Stimulated activated CD8-positive, alpha-beta memory T cell treated with anti-CD3 and anti-CD28 coated beads, Interleukin-4, amount 100 ng/mL, for 4 hours (primary cell): ENCODE results near the gene SELENOO.
A peak's percentile ranks its signal among the peaks of the same experiment; 100 is the strongest.
"Not testable (repeated sequence)": the region's sequence is repeated elsewhere in the genome, so short reads cannot be mapped to it uniquely, and the experiment has no call there.

Experiments used
- DNase-seq, 2 donors: peaks; one replicate each; pipeline ENCODE4 v3.0.0-alpha.2; 2020; ENCODE audit warnings: low read depth in 2 of 2, low spot score in 1 of 2

SELENOO gene

GRCh38 chr22:50200461-50201190, at the start of gene SELENOO:
TSS of gene SELENOO (plus strand) at chr22:50201011. CDS start at chr22:50201037, 26 bp downstream.
- DNase-seq, result peak; percentile 68 to 79

GRCh38 chr22:50151571-50152537, 49.0 kb upstream of the SELENOO start:
- DNase-seq, result no peak

GRCh38 chr22:50153056-50153755, 47.6 kb upstream of the SELENOO start:
- DNase-seq, result no peak

- DNase-seq, result no peak
Measured at GRCh38 chr22:50153756-50154140, 47.1 kb upstream of the SELENOO start.

GRCh38 chr22:50157709-50158375, 43.0 kb upstream of the SELENOO start:
- DNase-seq, result no peak

- no peak for DNase-seq
Measured at GRCh38 chr22:50160947-50161346, 39.9 kb upstream of the SELENOO start.

GRCh38 chr22:50161508-50162390, 39.1 kb upstream of the SELENOO start:
- DNase-seq, result no peak

- no peak for DNase-seq
Measured at GRCh38 chr22:50162391-50162956, 38.3 kb upstream of the SELENOO start.

- DNase-seq, result no peak
Measured at GRCh38 chr22:50165436-50166123, 35.2 kb upstream of the SELENOO start.

- no peak for DNase-seq
Measured at GRCh38 chr22:50167689-50168489, 32.9 kb upstream of the SELENOO start.

- DNase-seq, result not testable (repeated sequence)
Measured at GRCh38 chr22:50168490-50169180, 32.2 kb upstream of the SELENOO start.

- no peak for DNase-seq
Measured at GRCh38 chr22:50169181-50169759, 31.5 kb upstream of the SELENOO start.

GRCh38 chr22:50169774-50170341, 31.0 kb upstream of the SELENOO start:
- DNase-seq, result peak in 1 of 2 donors; percentile 32

- no peak for DNase-seq
Measured at GRCh38 chr22:50170453-50171318, 30.1 kb upstream of the SELENOO start, which contains the start of gene PANX2. TSS of gene PANX2 (plus strand) at chr22:50170731. CDS start at chr22:50170731, 0 bp downstream.

- DNase-seq, result no peak
Measured at GRCh38 chr22:50171319-50171964, 29.4 kb upstream of the SELENOO start.
